HuH-7.5 (cell line): ENCODE measurements around the gene CD300LG.
A peak's percentile ranks its signal among the peaks of the same experiment; 100 is the strongest.
"Not testable (repeated sequence)": the region's sequence is repeated elsewhere in the genome, so short reads cannot be mapped to it uniquely, and the experiment has no call there.

ENCODE experiments used
- DNase-seq: peaks from one replicate; pipeline ENCODE4 v3.0.0; 2011; ENCODE audit warnings: low spot score

CD300LG gene

DNA sequence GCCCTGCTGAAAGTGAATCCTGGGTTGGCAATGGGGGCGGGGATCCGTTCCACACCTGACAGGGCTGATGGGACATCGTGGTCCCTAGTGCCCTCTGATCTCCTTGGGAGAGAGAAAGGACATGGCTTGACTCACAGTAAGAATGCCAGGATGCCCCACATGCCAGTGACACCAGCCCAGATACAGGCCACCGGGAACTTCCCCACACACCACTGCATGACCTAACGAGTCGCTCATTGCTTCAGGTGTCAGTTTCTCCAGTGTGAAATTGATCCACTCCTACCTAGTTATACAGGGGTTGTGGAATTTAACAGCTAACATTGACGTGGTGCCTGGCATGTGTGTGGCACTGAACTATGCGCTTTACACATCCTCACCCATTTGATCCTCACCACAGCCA is 7.5 kb downstream of the CD300LG start:
- no peak for DNase-seq

DNA sequence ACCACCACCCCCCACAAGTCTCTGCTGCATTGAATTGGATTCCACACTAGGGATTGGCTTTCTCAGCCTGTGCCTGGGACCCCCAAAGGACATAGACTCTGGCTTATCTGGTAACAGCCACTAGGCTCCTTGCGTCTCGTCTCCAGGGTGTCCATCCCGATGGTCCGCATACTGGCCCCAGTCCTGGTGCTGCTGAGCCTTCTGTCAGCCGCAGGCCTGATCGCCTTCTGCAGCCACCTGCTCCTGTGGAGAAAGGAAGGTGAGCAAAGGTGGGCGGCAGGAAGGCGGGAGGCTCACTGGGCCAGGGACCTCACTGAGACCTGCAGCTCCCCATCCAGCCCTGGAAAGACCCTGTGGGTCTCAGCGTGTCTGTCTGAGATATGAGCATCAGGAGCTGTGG is 8.1 kb downstream of the CD300LG start:
- DNase-seq, result no peak

DNA sequence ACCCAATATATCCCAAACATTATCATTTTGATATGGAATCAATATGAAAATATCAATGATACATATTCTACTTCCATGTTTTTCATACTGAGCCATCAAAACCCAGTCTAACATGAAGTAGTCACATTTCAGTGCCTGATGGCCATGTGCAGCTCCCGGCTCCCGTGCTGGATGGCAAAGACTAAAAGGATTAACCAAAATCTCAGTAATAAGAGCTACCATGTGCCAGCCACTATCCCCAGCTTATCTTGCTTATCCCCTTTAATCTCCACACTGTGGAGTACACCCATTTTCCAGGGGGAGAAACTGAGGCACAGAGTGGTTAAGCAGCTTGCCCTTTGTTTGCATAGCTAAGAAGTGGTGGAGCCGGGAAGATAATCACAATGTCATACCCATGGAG is 9.2 kb downstream of the CD300LG start:
- DNase-seq, result no peak

DNA sequence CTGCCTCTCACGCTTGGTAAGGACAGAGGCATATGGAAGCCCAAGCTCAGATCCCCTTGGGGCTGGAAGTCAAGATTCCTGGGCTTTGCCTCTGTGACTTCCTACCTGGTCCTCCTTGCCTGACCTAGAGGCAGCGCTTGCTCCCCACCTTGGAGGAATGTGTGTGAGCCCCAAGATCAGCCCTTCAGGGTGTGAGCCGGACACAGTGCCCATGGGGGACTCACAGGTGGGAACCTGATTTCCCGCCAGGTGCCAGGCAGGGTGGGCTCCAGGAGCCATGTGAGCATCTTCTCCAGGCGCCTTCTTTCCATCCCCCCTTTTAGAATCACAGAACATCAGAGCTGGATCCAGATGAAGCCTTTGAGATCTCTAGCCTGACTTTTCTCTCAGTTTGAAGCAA is 10.2 kb downstream of the CD300LG start:
- DNase-seq, result no peak

DNA sequence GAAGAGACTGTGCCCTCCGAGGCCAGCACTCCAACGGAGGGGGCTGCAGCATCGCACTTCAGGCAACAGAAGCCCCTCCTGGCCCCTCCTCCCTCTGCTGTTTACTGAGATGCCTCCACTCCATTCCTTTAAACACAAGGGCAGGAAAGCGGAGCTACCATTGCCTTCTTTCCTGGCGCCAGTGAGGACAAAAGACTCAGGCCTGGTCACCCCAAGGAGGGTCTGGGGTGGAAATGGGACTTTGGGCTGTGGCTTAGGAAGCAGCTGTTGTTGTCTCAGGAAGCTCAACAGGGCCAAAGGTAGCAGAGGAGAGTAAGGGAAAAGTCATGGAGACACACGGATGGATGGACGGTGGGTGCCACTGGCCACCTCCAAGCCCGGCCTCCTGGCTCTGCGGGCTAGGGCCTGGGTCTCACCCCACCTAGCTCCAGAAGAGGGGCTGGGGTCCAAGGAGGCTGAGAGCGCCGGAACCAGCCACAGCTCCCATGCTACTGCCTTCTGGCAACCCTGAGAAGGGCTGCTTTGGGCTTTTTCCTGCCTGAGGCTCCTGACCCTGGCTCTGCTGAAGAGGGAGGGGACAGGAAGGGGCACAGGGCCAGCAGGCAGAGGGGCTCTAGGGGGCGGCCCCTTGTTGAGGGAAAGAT is 11.1 kb downstream of the CD300LG start:
- DNase-seq, result no peak

DNA sequence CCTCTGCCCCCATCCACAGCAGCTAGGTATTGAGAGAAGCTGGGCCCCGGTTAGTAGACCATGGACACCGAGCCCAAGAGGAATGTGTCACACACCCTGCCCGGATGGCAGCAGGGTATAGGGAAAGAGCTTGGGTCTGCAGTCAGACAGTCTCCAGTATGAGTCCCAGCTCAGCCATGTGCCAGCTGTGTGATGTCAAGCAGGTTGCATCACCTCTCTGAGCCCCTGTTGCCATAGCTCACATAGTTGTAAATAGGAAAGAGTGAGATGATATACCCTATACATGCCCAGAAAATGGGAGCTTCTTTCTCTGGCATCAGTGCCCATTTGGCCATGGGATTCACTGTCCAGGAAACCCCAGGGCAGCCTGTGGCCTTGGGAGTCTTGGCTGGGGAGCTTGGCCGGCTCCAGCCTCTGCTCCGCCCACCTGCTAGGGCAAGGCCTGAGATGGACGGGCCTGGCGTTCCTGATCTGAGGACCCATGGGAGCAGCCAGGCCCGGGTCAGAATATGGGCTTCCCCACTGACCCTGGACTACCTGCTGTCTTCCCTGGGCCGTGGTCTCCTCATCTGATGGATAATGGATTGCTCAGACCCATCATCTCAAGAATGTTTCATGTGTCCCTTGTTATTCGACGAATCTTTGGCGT is 13.2 kb downstream of the CD300LG start:
- no peak for DNase-seq

DNA sequence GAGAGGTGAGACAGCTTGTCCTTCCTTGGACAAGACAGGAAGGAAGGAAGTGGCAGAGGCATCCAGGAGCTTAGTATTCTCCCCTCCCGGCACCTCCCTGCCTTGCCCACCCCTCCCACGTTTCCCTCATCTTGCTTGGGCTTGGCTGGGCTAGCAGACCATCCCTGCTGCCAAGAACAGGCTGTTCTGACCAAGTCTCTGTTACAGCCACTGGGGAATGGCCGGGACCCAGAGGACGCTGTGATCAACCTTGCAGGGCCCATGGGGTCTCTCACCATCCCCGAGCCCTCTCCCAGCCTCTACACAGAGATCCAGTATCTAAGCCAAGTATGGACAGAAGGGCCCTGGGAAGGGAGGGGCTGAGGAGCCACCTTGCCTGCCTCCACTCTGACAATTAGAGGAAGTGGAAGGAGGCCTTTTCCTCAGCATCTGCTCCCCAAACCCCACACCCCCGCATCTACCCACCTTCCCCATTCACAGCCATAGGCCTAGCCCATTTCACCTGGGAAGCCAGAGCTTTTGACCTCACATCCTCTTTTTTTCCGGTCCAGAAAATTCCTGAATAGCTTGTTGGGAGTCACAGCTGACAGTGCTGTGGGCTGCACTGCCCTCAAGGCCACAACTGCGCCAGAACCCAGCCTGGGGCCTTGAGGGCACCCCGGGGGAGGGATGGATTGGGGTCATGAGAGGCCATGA is 14.1 kb downstream of the CD300LG start:
- no peak for DNase-seq

DNA sequence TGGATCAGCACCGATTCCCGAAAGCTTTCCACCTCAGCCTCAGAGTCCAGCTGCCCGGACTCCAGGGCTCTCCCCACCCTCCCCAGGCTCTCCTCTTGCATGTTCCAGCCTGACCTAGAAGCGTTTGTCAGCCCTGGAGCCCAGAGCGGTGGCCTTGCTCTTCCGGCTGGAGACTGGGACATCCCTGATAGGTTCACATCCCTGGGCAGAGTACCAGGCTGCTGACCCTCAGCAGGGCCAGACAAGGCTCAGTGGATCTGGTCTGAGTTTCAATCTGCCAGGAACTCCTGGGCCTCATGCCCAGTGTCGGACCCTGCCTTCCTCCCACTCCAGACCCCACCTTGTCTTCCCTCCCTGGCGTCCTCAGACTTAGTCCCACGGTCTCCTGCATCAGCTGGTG is 15.0 kb downstream of the CD300LG start:
- no peak for DNase-seq

DNA sequence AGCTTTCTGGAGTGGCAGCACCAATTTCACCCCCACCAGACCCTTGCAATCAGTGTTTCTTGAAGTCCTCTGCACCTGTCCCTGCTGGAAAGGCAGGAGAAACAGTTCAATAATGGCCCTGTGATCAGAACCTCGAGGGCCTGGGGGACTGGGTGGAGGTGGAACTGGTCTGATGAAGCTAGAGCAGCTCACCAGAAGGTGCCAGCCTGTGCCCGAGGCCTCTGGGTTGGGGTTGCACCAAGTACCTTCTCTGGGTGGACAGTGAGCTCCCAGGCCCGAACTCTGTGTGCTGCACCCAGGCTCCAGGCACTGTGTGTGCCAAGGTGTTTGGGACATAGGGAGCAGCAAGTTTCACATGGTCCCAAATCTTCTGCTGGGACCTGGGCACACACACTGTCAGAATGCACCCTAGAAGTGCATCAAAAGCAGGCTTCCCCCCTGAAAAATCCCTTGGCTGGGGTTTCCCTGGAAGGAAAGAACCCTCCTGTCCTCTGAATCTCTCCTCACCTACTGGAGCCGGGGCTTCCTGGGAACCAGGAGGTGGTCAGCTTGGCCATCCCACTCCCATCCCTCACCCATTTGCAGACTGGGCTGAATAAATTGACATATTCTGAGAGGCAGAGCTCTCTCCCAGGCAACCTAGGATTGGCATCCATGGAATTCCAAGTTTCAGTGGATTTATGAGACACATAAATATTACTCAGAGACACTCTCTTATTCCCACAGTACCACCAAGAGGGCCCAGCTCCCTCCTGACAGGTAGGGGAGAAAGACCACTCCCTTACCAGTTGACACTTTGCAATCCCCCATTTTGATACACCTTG is 17.4 kb downstream of the CD300LG start:
- DNase-seq, result no peak

DNA sequence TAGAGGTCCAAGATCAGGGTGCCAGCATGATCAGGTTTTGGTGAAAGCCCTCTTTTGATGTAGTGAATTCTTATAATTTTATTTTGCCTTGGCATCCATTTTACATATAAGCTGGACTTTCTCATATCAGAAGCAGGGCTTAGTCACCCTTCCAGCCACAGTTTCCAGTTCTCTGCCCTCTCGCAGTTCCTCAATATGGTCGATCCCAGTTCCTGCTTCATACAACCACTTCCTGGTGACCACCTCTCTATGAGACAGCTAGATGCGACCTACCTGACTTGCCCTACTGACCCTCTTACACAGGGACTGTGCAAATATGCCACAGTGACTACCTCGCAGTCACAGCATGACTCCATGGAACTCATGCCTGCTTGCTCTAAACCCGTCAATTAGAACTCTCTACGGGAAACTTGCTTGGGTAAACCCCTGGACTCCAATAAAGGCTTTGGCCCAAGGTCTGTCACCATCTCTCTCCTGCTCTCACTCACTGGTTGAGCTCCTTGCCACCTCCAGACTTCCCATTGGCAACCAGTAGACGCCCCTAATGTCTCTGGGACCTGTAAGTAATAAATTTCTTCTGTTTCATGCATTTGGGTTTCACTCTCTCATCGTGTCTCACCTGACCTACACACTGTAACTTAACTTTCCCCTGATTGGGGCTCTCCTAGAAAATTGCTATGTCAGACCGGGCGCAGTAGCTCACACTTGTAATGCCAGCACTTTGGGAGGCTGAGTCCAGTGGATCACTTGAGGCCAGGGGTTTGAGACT is 21.4 kb downstream of the CD300LG start:
- no peak for DNase-seq

DNA sequence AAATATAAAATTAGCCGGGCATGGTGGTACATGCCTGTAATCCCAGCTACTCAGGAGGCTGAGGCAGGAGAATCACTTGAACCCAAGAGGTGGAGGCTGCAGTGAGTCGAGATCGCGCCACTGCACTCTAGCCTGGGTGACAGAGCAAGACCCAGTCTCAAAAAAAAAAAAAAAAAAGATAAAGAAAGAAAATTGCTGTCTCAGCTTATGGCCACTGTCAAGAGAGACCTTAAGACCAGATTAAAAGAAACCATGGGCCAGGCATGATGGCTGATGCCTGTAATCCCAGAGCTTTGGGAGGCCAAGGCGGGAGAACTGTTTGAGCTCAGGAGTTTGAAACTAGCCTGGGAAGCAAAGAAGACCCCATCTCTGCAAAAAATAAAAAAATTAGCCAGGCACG is 22.1 kb downstream of the CD300LG start:
- DNase-seq, result not testable (repeated sequence)

DNA sequence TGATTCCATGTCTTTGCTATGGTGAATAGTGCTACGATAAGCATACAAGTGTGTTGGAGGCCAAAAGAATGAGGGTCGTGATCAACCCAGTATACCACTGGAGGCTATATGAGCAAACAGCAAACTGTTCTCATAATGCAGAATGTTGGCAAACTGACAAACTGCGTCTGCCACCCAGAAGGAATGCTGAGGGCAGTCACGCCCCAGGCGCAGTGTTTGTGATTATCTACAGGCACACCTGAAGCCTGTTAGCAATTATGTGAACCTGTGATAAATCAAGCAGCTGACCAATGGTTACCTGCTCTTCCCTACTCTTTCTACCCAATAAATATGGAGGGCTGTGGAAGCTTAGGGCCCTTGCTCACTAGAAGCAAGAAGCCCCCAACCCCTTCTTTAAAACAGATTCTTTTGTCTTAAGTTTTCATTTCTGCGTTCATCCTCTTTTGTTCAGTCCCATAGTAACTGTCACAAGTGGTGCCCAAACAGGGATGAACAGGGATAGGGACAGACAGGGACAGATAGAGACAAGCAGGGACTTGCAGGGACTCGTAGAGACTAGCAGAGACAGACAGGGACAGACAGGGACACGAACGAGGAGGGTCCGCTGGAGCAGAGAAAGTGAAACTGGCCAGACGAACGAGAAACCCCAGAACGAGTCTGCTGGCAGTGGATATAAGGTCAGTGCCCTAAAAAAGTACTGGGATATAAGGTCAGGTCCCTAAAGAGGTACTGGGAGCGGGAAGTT is 25.1 kb downstream of the CD300LG start:
- no peak for DNase-seq

DNA sequence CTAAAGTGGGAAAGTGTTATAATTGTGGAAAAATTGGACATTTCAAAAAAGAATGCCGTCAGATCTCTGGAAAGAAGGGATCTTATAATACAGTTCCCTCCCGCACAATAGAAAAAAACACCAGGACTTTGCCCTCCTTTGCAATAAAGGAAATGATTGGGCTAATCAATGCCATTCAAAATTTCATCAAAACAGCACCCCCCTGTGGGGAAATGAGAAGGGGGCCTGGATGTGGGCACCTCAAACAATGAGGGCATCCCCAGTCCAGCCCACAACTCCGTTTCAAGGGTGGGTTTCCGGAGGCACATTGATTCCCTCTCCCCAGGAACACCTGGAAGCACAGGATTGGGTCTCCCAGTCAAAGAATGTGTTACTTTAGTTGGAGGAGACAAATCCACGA is 26.1 kb downstream of the CD300LG start:
- DNase-seq, result no peak

DNA sequence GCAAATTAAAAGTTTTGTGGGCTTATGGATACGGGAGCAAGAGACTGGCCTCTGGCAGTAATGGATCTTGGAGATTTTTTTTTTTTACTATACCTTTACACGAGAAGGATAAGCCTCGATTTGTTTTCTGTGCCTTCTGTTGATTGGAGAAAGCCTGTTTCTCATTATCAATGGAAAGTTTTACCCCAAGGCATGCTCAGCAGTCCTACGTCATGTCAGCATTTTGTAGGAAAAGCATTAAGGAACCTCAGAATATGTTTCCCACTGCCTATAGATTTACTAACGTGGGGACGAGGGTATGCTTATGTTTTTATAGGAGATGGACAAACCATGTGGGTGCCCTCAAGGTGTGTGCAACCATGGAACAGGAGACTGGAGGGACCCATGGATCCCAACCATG is 26.8 kb downstream of the CD300LG start:
- no peak for DNase-seq

DNA sequence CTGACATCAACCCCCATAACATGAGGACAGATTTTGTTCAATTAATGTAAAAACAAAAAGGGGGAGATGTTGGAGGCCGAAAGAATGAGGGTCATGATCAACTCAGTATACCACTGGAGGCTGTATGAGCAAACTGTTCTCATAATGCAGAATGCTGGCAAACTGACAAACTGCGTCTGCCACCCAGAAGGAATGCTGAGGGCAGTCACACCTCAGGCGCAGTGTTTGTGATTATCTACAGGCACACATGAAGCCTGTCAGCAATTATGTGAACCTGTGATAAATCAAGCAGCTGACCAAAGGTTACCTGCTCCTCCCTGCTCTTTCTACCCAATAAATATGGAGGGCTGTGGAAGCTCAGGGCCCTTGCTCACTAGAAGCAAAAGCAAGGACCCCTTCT is 27.3 kb downstream of the CD300LG start:
- no peak for DNase-seq

DNA sequence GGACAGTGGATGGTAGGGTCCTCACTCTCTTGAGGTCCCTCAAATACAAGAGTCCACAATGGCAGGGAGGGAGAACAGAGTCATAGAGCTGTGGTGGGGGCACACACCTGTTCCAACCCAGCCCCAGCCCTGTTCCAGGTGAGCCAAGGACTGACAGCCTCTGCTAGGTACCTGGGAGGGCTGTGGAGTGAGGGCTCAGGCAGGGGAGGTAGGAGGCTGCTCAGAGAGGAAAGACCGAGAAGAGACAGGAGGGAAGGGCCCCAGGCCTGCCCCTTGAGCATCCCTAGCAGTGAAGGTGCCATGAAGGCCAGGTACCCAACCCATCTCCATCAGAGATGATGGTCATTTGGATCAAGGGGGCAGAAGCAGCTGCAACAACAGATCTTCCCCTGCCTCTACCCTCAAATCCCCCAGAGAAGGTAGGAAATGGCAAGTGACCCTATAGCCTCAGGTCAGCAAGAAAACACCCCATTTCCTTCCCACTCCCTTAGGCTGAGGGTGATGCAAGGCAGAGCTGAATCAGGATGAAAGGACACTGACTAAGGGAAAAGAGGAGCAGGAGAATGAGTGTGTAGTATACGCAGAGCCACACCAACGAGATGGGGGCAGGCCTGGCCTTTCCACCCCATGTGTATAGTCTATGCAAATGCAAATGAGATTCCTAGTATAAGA is 28.6 kb downstream of the CD300LG start:
- DNase-seq, result no peak

DNA sequence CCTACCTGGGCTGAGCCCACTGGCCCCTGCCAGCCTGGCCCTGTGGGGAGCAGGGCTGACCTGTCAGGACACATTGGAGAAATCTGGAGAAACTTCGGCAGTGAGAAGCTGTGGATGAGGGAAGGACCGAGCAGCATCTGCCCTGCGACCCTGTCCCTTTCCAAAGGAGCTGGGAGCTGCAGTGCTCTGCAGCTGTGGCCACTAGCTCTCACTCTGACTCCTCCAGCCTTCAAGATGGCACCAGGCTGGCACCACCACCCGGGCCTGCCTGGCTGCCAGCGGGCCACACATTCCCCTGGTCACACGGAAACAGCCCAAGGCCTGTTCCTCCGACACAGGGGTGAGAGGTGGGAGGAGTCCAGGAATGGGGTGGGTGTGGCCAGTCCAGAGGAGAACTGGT is 30.1 kb downstream of the CD300LG start:
- no peak for DNase-seq

DNA sequence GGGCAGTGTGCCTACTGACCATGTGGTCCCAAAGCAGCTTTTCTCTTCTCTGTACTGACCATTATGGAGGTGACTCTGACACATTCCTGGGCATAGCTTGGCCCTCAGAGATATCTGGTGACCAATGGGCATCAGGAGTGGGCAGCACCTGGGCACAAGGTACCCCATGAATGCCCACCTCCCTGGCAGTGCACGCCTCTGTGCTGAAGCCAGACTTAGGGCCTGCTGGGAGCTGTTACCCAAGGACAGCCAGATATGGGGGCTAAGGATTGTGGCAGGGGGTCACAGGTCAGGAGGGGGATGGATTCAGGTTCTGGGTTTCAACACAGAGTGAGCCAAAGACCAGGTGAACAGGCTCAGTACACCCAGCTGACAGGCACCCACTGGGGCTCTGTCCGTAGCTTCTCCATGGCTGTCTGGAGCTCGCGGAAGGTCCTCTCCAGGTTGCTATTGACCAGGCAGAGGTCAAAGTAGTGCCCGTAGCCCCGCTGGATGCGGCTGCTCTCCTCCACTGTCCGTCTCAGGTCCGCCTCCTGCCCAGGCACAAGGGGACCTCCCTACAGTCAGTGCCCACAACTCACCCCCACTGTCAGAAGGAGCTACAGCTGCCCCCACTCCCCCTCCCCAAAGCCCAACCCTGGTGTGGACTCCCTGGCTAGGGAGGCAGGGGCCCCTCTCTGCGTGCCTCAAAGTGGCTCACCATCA is 30.6 kb downstream of the CD300LG start:
- no peak for DNase-seq

DNA sequence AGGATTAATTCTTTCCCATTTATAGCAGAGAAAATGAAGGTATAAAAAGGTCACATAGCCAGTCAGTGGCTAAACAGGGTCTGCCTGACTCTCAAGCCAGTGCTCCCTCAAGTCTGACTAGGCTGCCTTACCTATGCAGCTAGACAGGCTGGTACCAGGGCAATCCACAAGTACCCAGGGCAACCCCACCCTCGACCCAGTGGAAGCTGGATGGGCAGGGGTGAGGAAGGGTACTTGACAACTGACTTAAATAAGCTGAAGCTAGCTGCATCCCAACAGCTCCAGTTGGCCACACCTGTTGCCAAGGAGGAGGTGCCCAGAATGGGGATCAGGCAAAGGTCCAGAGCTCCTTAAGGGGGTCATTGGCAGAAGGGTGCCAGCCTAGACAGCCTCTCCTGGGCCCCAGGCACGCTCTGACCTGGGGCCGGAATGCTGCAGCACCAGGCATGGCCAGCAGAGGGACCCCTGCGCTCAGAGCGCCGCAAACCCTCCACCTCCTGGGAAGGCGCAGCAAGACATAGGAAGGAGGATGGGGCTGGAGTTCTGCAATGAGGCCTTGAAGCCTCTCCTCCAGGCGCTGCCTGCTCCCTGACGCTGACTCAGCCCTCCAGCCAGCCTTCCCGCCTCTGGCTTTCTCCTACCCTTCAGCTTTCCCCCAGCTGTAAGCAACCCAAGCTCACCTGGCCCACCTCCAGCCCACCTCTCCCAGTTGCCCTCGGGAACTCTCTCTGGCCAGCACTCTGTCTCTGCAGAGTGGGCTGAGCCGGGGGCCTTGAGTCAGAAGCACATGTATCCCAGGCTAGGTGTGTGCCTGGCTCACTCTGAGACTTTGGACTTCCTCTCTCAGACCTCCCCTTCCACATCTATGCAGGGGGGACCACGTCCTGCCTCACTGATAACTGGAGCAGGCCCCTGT is 31.5 kb downstream of the CD300LG start:
- DNase-seq, result peak; percentile 91
